H1 (cell line): ENCODE data around the gene CMYA5. TPM values are rescaled to one million over a fixed set of nuclear protein-coding genes. Genes with fewer than 3 reads are reported as not detected.

Experiments used
- CTCF ChIA-PET: fragments of 300-600 bp; sonication (Branson Sonifier 250); formaldehyde crosslinking; loops from one replicate; lab custom pipeline; 2021; ENCODE audit not compliant: partially characterized antibody; lab: Charles Lee
- POLR2A ChIA-PET: fragments of 300-600 bp; sonication (Branson Sonifier 250); formaldehyde crosslinking; loops from one replicate; lab custom pipeline; 2021; ENCODE audit warnings: inconsistent platforms; ENCODE audit not compliant: partially characterized antibody; lab: Charles Lee
- DNase-seq, 2 experiments: peaks; one replicate each; pipeline versions ENCODE4 v3.0.0 to v3.0.0-alpha.2; 2010 to 2022; ENCODE audit warnings: low spot score in 2 of 2, low read depth in 1 of 2, mixed read lengths in 1 of 2
- FAIRE-seq: peaks from 2 replicates; lab custom pipeline; 2011; peaks lifted over from hg19 to GRCh38; lab: Jason Lieb, UNC
- H2AFZ ChIP-seq: 2 replicates; pipeline ENCODE4 v1.8.1; 2012; ENCODE audit warnings: low read length, inconsistent platforms
- H2AK5ac ChIP-seq: 2 replicates; pipeline ENCODE4 v1.6.1; 2013; ENCODE audit warnings: low read depth, low read length
- H2BK120ac ChIP-seq: replicated peaks from 2 replicates; pipeline ENCODE3; 2013; ENCODE audit warnings: low read depth, low read length, inconsistent platforms
- H2BK12ac ChIP-seq: 2 replicates; pipeline ENCODE4 v1.6.1; 2013; ENCODE audit warnings: low read depth, low read length
- H2BK15ac ChIP-seq: 2 replicates; pipeline ENCODE4 v1.6.1; 2013; ENCODE audit warnings: low read length
- H2BK20ac ChIP-seq: 2 replicates; pipeline ENCODE4 v1.6.1; 2013; ENCODE audit warnings: low read length
- H2BK5ac ChIP-seq: 2 replicates; pipeline ENCODE4 v1.6.1; 2013; ENCODE audit warnings: low read depth, low read length
- H3K14ac ChIP-seq: 2 replicates; pipeline ENCODE4 v1.6.1; 2013; ENCODE audit warnings: inconsistent platforms; ENCODE audit not compliant: insufficient read length
- H3K18ac ChIP-seq: 2 replicates; pipeline ENCODE4 v1.6.1; 2013; ENCODE audit warnings: low read length; ENCODE audit errors: extremely low read depth
- H3K23ac ChIP-seq: 2 replicates; pipeline ENCODE4 v1.6.1; 2013; ENCODE audit warnings: inconsistent platforms; ENCODE audit not compliant: insufficient read length
- H3K23me2 ChIP-seq: 2 replicates; pipeline ENCODE4 v1.6.1; 2013; ENCODE audit warnings: low read depth, low read length
- H3K27ac ChIP-seq: 2 replicates; pipeline ENCODE4 v1.6.1; 2011; ENCODE audit warnings: low read depth, low read length, inconsistent platforms
- H3K27me3 ChIP-seq, 4 experiments: replicated peaks in 1 of 4; 1 replicate in 1 of 4; 2 replicates in 3 of 4; pipeline versions ENCODE4 v1.6.1 to v1.8.1; 2011 to 2013; ENCODE audit warnings: low read length in 3 of 4, mild to moderate bottlenecking in 3 of 4, inconsistent platforms in 2 of 4, mixed read lengths in 2 of 4, moderate library complexity in 1 of 4; ENCODE audit not compliant: control insufficient read depth in 3 of 4, insufficient read depth in 3 of 4; ENCODE audit errors: extremely low read depth in 1 of 4
- H3K36me3 ChIP-seq, 4 experiments: 2 replicates each; pipeline versions ENCODE4 v1.6.1 to v1.8.1; 2011 to 2013; ENCODE audit warnings: mild to moderate bottlenecking in 4 of 4, low read length in 3 of 4, moderate library complexity in 2 of 4, control low read depth in 1 of 4, inconsistent platforms in 1 of 4; ENCODE audit not compliant: insufficient read depth in 4 of 4, control insufficient read depth in 2 of 4
- H3K4ac ChIP-seq: replicated peaks from 2 replicates; pipeline ENCODE3; 2013; ENCODE audit warnings: low read length, low read depth, mixed read lengths, inconsistent platforms; ENCODE audit not compliant: insufficient read length
- H3K4me1 ChIP-seq, 4 experiments: replicated peaks in 1 of 4; 1 replicate in 1 of 4; 2 replicates in 3 of 4; pipeline versions ENCODE4 v1.6.1 to v1.8.1; 2011 to 2013; ENCODE audit warnings: low read length in 3 of 4, inconsistent platforms in 2 of 4, mixed read lengths in 1 of 4; ENCODE audit not compliant: insufficient read depth in 4 of 4, control insufficient read depth in 3 of 4
- H3K4me2 ChIP-seq, 2 experiments: 2 replicates each; pipeline versions ENCODE4 v1.6.1 to v1.8.1; 2011 to 2013; ENCODE audit warnings: low read depth in 2 of 2, low read length in 2 of 2, control low read depth in 1 of 2, inconsistent platforms in 1 of 2, mild to moderate bottlenecking in 1 of 2; ENCODE audit not compliant: insufficient read depth in 1 of 2
- H3K4me3 ChIP-seq, 4 experiments: fragments of 200-600, 300-600 bp in 1 of 4; sonication (generic), shearing (Covaris generic), sonication (Bioruptor Twin) in 1 of 4; 2 replicates each; pipeline versions ENCODE4 v1.5.1 to v1.8.1; 2011 to 2016; ENCODE audit warnings: low read length in 4 of 4, low read depth in 3 of 4, control low read depth in 2 of 4, inconsistent platforms in 2 of 4, mild to moderate bottlenecking in 2 of 4, mixed read lengths in 1 of 4, moderate library complexity in 1 of 4; ENCODE audit not compliant: insufficient read depth in 2 of 4; ENCODE audit errors: extremely low read depth in 1 of 4
- H3K56ac ChIP-seq: replicated peaks from 2 replicates; pipeline ENCODE3; 2013; ENCODE audit warnings: low read depth, mild to moderate bottlenecking, mixed read lengths, low read length, inconsistent platforms; ENCODE audit not compliant: insufficient read length
- H3K79me1 ChIP-seq: 2 replicates; pipeline ENCODE4 v1.6.1; 2013; ENCODE audit warnings: low read depth, low read length, control low read depth
- H3K79me2 ChIP-seq, 2 experiments: 2 replicates each; pipeline versions ENCODE4 v1.6.1 to v1.8.1; 2012 to 2013; ENCODE audit warnings: low read length in 2 of 2, mild to moderate bottlenecking in 2 of 2, inconsistent platforms in 1 of 2; ENCODE audit not compliant: insufficient read depth in 2 of 2, control insufficient read depth in 1 of 2
- H3K9ac ChIP-seq, 4 experiments: replicated peaks in 1 of 4; 1 replicate in 1 of 4; 2 replicates in 3 of 4; pipeline versions ENCODE4 v1.6.1 to v1.8.1; 2011 to 2013; ENCODE audit warnings: low read depth in 3 of 4, low read length in 3 of 4, control low read depth in 2 of 4, mild to moderate bottlenecking in 2 of 4, moderate library complexity in 2 of 4, inconsistent platforms in 1 of 4; ENCODE audit errors: extremely low read depth in 1 of 4
- H3K9me3 ChIP-seq, 2 experiments: 2 replicates each; pipeline versions ENCODE4 v1.6.1 to v1.8.1; 2012 to 2013; ENCODE audit warnings: mild to moderate bottlenecking in 2 of 2, moderate library complexity in 2 of 2, control low read depth in 1 of 2, inconsistent platforms in 1 of 2, low read depth in 1 of 2, low read length in 1 of 2, mixed read lengths in 1 of 2; ENCODE audit not compliant: insufficient read depth in 2 of 2
- H4K20me1 ChIP-seq, 2 experiments: replicated peaks in 1 of 2; 2 replicates each; pipeline versions ENCODE3 to v1.8.1; 2011 to 2013; ENCODE audit warnings: inconsistent platforms in 2 of 2, low read length in 2 of 2, mild to moderate bottlenecking in 1 of 2; ENCODE audit not compliant: insufficient read depth in 2 of 2, control insufficient read depth in 1 of 2
- H4K5ac ChIP-seq: 2 replicates; pipeline ENCODE4 v1.6.1; 2013; ENCODE audit warnings: low read length, low read depth, mixed read lengths, inconsistent platforms; ENCODE audit not compliant: insufficient read length
- H4K8ac ChIP-seq: 2 replicates; pipeline ENCODE4 v1.8.0; 2013; ENCODE audit warnings: mild to moderate bottlenecking, moderate library complexity, low read length, inconsistent platforms; ENCODE audit not compliant: insufficient read depth; ENCODE audit errors: extremely low read depth
- H4K91ac ChIP-seq: replicated peaks from 2 replicates; pipeline ENCODE3; 2013; ENCODE audit warnings: low read length, mixed read lengths, inconsistent platforms; ENCODE audit not compliant: insufficient read length
- ATF3 ChIP-seq: IDR thresholded peaks from 2 replicates; pipeline ENCODE4 v1.6.1; 2011; ENCODE audit warnings: low read depth, mild to moderate bottlenecking, low read length; ENCODE audit not compliant: insufficient read depth
- CHD2 ChIP-seq: IDR thresholded peaks from 2 replicates; pipeline ENCODE4 v1.6.1; 2012; ENCODE audit warnings: low read length, improper control_type of control experiment
- EGR1 ChIP-seq: IDR thresholded peaks from 2 replicates; pipeline ENCODE4 v1.6.1; 2011; ENCODE audit warnings: low read depth, low read length, borderline replicate concordance
- GTF2F1 ChIP-seq: IDR thresholded peaks from 2 replicates; pipeline ENCODE4 v1.6.1; 2012; ENCODE audit warnings: low read depth, low read length, improper control_type of control experiment, borderline replicate concordance
- KDM1A ChIP-seq: fragments of 200-600, 300-600 bp; sonication (generic); IDR thresholded peaks from 2 replicates; pipeline ENCODE4 v1.7.1; 2016; ENCODE audit warnings: mild to moderate bottlenecking, low read length, borderline replicate concordance
- KDM4A ChIP-seq: IDR thresholded peaks from one replicate; pipeline ENCODE4 v1.7.1; 2012; ENCODE audit warnings: low read depth, mild to moderate bottlenecking, moderate library complexity, low read length, inconsistent platforms; ENCODE audit not compliant: severe bottlenecking
- POLR2A ChIP-seq, 2 experiments: IDR thresholded peaks; 1 replicate in 1 of 2; 2 replicates in 1 of 2; pipeline ENCODE4 v1.6.1; 2011; ENCODE audit warnings: low read depth in 2 of 2, low read length in 2 of 2, mild to moderate bottlenecking in 2 of 2; ENCODE audit errors: control extremely low read depth in 1 of 2
- RNF2 ChIP-seq: fragments of 200-900, 300-1000 bp; sonication (generic); IDR thresholded peaks from 2 replicates; pipeline ENCODE4 v1.7.1; 2016; ENCODE audit warnings: borderline replicate concordance, low read depth, mild to moderate bottlenecking, antibody characterized with exemption, low read length; ENCODE audit not compliant: poor library complexity, severe bottlenecking; ENCODE audit errors: missing control alignments
- ZNF274 ChIP-seq: IDR thresholded peaks from 2 replicates; pipeline ENCODE4 v1.7.0; 2012; ENCODE audit warnings: low read length, borderline replicate concordance; ENCODE audit errors: extremely low read depth
- WGBS, 2 experiments: shearing (Covaris generic) in 1 of 2; methylation state at CpG; one replicate each; pipeline versions ENCODE4 v1.1.6 to v1.1.7; 2013 to 2015; ENCODE audit warnings: low lambda C conversion rate in 2 of 2, mixed read lengths in 2 of 2, inconsistent platforms in 1 of 2, low coverage in 1 of 2, missing lambda C conversion rate in 1 of 2; ENCODE audit not compliant: insufficient replicate concordance in 2 of 2, insufficient coverage in 1 of 2, insufficient read length in 1 of 2; ENCODE audit errors: extremely low coverage in 1 of 2, missing lambda C conversion rate in 1 of 2; 5-methylcytosine and 5-hydroxymethylcytosine counted together
- polyA plus RNA-seq, 7 experiments: library from polyadenylated mRNA; depleted of rRNA in 3 of 7; stranded (reverse) in 5 of 7; unstranded in 2 of 7; fragments of >200 nt in 5 of 7; fragments of 200-250 nt in 2 of 7; gene quantifications; 1 replicate in 5 of 7; 2 replicates in 1 of 7; 4 replicates in 1 of 7; pipeline versions ENCODE4 v1.2.1 to v1.2.3, GENCODE V29; 2011 to 2013; ENCODE audit warnings: missing spikeins in 2 of 7, mixed read lengths in 2 of 7
- total RNA-seq: library from RNA; stranded (reverse); fragmentation: NEBNext Ultra II Directional; extraction: Animal tissue kit (Norgen Biotek cat#: 25700); gene quantifications from 2 replicates; pipeline ENCODE4 v1.2.1, GENCODE V29; 2021

CMYA5 gene
- total and polyA plus RNA-seq, 2 of the 8 experiments (the other 6 are each of a cell fraction or from before 2014, with no cell fraction given) = 0.88 to 0.95 TPM

- no peak overlapping the region for H3K56ac ChIP-seq
- no peak overlapping the region for H3K27ac ChIP-seq
- no peaks in the 10 kb centered on the region; a peak in 1 of 4 replicates for H3K79me2 ChIP-seq
- H4K5ac ChIP-seq = peak overlapping the region; percentile 25
- H3K27me3 ChIP-seq = no peaks in the 10 kb centered on the region
- FAIRE-seq (peak; percentile 7), DNase-seq (no peak)
- no peak overlapping the region for H3K4me3 ChIP-seq
- 67% methylated on average over 8 of the region's 8 CpGs; no CpG with 5 or more reads in 1 of the 2 experiments for WGBS, 2 experiments
- ChIA-PET CTCF (interaction anchor here (1.5 kb wide), 1 partner anchor 23 kb away, joined by 5 read pairs; no protein-coding TSS in a partner anchor), POLR2A (no interaction called here)
- no peak overlapping the region for H3K18ac ChIP-seq
- H3K23ac ChIP-seq = no peak overlapping the region
- no peak overlapping the region for H3K9ac ChIP-seq
- peak overlapping the region; percentile 4 to 52; a peak in 2 of 4 replicates for H3K4me2 ChIP-seq
- H3K4ac ChIP-seq = no peak overlapping the region
- no peaks in the 10 kb centered on the region for H3K79me1 ChIP-seq
- H4K8ac ChIP-seq = no peak overlapping the region
- no peaks in the 10 kb centered on the region for H3K9me3 ChIP-seq
- no peak overlapping the region for H2AK5ac ChIP-seq
- no peaks in the 10 kb centered on the region for H4K20me1 ChIP-seq
- no peak overlapping the region for H2BK15ac ChIP-seq
- no peak overlapping the region for H4K91ac ChIP-seq
- H2AFZ ChIP-seq = 0 out of 2 replicates have a peak overlapping the region, but pooled peaks have one; percentile 22
- peak overlapping the region; percentile 53; the same call in 1 of the 2 replicates for H2BK20ac ChIP-seq
- no peak overlapping the region for H2BK5ac ChIP-seq
- H2BK120ac ChIP-seq = no peak overlapping the region
- no peak overlapping the region for H3K14ac ChIP-seq
- H2BK12ac ChIP-seq = no peak overlapping the region
- no peaks in the 10 kb centered on the region for H3K23me2 ChIP-seq
- peaks cover 0 to 12% (median 5%) of the 10 kb centered on the region in 4 experiments; a peak in 4 of 7 replicates for H3K4me1 ChIP-seq
- no peaks in the 10 kb centered on the region for H3K36me3 ChIP-seq
- TF ChIP-seq RNF2 (no peak), ZNF274 (no peak), KDM1A (no peak), POLR2A (IDR thresholded peaks at IDR 0.05; ENCODE audit: control extremely low read depth in 1 of 2, low read depth in 2 of 2, low read length in 2 of 2) (no peak), ATF3 (no peak), CHD2 (no peak), KDM4A (no peak), GTF2F1 (no peak), EGR1 (no peak)
Measured at GRCh38 chr5:79750611-79751510, 61.2 kb downstream of the CMYA5 start.
